Measurements from ENCODE around the gene ZSWIM3.
A peak's percentile ranks its signal among the peaks of the same experiment; 100 is the strongest.

Gene ZSWIM3

DNA sequence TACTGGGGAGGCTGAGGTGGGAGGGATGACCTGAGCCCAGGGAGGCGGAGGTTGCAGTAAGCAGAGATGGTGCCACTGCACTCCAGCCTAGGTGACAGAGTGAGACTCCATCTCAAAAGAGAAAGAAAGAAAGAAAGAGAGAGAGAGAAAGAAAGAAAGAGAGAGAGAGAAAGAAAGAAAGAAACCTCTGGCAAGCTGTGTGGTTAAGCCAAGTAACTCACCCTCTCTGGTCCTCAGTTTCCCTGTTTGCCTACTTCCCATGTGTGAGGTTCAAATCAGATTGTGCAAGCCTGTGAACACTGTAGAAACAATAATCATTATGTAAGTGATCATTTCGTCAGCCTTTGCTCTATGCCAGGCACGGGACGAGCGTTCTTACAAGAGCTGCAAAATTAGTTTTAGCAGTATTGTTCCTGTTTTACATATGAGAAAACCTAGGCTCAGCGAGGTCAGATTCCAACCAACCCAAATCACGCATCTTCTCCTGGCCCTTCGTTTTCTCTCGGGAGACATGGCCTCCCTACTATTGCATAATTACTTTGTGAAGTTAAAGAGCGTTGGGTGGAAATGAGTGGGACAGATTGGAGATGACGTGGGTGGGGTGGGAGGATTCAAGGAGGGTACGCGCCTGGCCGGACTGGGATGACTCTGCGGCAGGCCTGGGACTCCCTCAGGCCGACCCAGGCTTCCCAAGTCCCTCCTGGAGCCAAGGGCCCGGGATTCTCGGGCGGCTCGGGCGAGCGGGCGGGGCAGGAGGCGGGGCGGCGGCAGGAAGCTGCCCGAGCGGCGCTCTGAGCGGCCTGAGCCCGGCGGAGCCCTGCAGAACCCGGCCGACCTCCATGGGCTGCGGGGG is 24.2 kb upstream of the ZSWIM3 start, which contains the start of gene SNX21:
Gene SNX21, plus strand, starts transcription at position 770 of the 853 bp plus-strand sequence. CDS start 121 bp downstream, outside the sequence.
- DNase-seq (ENCODE audit: low read depth) = peak; percentile 91

GRCh38 chr20:45833883-45834796 is 23.3 kb upstream of the ZSWIM3 start:
- DNase-seq (ENCODE audit: low read depth) = peak; percentile 57

DNA sequence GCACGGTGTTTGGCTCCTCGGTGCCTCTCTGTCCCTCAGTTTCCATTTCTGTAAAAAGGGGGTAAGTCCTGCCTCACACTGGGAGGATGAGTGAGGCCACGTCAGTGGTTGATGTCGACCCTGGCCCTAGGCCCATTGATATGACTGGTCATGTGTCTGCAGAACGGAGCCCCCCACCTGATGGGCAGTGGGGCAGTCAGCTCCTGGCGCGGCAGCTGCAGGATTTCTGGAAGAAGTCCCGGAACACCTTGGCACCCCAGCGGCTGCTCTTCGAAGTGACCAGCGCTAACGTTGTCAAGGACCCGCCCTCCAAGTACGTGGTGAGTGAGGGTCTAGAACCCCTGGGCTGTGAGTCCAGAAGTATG is 22.6 kb upstream of the ZSWIM3 start:
- no peak for DNase-seq (ENCODE audit: low read depth)

DNA sequence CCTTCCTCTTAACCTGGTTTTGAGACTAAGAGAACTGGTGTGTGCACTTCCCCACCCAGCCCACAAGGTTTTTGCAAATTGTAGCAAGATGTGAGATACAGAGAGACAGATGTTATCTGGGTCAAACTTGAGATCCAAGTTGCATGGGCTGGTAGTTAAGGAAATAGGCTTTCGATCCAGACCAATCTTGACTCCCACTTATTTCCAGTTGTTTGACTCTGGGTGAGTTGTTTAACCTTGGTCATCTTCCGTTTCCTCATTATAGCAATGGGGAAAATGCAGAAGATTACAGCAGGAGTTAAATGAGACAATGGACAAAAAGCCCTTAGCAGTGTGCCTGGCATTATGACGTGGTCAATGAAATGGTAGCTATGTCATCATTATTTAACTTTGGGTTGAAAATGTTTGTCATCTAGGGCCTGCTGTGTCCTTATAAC is 22.1 kb upstream of the ZSWIM3 start:
- no peak for DNase-seq (ENCODE audit: low read depth)

DNA sequence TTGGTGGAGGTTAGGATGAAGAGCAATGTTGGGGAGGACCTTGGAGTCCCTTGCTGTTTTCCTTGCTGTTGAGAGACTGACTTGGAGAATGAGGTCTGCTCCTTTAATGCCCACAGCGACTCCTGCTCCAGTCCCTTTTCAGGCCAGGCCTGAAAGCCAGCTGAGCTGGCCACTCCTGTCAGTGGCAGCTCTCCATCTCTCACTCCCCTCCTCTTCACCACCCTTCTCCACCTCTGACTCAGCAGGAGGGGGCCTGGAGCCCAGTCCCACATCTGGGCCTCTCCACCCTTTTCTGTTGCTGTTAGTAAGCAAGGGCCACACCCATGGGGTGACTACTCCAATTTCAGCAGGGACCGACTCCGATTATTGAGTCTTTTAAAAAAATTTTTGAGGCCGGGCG is 21.6 kb upstream of the ZSWIM3 start:
- DNase-seq (ENCODE audit: low read depth) = peak; percentile 86

DNA sequence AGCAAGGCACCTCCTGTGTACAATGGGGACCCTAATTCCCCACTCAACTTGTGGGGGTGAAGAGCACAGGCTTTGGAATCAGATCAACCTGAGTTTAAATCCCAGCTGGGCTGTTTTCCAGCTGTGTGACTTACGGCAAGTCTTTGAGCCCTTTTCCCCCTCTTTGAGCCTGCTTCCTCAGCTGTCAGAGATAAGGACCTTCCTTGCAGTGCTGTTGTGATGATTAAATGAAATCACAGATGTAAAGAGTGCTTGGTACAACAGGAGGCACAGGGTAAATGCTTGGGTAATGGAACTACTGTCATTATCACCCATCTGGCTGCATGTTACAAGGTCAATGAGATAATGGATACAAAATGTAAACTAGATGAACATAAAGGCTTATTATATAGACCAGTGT is 20.6 kb upstream of the ZSWIM3 start:
- no peak for DNase-seq (ENCODE audit: low read depth)

GRCh38 chr20:45840700-45841198 is 16.7 kb upstream of the ZSWIM3 start:
- no peak for DNase-seq (ENCODE audit: low read depth)

- DNase-seq (ENCODE audit: low read depth) = no peak
Observed at GRCh38 chr20:45841407-45842129, 15.8 kb upstream of the ZSWIM3 start.

DNA sequence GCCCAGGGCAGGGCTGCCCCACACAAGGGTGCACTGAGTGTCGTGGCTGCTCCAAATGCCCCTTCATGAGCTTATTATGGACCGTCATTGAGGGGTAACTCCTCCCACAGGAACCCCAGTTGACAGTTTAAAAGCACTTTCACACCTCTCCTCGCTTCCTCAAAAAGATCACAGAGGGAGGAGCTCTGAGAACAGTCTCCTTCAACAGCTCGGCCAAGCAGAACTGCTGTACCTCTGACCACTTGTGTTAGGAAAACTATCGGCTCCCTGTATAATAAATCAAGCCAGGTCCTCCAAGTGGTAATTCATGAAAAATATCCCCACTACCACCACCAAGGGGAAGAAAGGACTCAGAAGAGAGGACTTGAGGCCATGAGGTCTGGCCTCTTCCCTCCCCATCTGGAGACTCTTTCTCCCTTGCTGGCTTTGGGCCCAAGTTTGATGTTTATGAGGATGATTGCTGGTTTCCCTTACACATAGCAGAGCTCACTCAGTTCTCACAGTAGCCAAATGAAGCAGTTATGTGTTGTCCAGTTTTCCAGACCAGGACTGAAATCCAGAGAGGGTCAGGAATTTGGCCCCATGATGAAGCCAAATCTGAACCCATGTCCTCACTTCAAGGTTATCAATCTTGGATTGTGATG is 15.1 kb upstream of the ZSWIM3 start:
- DNase-seq (ENCODE audit: low read depth) = no peak

DNA sequence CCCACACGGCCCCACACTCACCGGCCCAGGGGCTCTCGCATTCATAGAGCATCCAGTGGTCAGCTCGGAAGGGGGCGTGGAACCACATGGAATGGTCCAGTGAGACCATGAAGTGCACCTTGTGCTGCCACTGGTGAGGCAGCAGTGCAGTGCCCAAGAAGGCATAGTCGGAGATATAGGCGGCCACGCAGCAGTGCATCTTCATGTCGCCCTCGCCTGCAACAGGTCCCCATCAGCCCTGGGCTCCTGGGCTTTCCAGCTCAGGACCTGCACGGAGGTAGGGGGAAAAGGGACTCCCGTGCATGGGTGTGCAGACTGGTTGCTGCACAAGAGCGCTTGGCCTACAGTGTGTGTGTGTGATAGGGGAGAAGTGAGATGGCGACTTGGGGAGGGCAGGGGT is 13.9 kb upstream of the ZSWIM3 start:
- no peak for DNase-seq (ENCODE audit: low read depth)

DNA sequence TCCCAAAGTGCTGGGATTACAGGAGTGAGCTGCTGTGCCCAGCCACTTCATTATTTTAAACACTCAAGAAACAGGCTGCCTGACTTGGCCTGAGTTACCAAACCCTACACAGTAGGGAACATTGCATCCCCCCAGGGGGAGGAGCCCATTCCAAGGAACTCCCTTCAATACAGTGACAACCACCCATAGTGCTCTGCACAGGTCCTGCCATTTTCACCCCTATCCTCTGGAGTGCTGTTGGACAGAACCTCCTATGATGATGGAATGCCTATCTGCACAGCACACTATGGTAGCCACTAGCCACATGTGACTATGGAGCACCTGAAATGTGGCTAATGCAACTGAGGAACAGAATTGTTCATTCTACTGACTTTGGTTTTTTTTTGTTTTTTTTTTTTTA is 12.0 kb upstream of the ZSWIM3 start:
- DNase-seq (ENCODE audit: low read depth) = no peak

GRCh38 chr20:45848421-45848820 is 9.0 kb upstream of the ZSWIM3 start:
- DNase-seq (ENCODE audit: low read depth) = no peak

DNA sequence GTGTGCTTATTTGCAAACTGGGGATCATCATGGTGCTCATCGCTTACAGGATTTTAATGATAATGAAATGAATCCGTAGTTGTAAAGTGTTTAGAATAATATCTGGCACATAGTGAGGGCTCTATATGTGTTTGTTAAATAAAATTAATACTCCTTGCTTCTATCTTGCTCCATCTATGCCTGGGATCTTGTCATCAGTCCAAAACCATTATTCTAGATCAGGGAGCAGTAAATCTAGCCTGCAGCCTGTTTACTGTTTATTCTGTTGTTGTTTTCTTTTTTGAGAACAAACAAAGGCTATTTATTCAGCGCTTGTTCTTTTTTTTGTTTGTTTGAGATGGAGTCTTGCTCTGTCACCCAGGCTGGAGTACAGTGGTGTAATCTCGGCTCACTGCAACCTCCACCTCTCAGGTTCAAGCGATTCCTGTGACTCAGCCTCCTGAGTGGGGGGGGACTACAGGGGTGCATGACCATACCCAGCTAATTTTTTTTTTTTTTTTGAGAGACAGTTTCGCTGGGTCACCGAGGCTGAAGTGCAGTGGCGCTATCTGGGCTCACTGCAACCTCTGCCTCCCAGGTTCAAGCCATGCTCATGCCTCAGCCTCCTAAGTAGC is 8.3 kb upstream of the ZSWIM3 start:
- no peak for DNase-seq (ENCODE audit: low read depth)

DNA sequence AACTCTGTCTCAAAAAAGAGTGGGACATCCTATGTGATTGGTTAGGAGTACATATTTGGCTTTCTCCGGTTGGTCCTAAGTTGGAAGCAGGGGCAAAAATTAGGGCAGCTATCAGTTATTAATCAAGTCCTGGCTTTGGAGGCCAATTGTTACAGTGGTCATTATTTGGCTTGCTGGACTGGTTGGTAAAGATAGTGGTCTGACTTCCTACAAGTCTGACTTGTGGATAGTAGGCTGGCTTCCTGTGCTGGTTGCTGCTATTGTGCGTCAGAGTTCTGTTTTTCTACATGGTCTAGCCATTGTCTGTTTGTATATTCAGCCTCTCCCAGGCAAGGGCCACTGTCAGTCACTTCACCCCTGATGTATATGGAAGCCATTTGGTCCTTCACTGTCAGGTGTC is 7.2 kb upstream of the ZSWIM3 start:
- no peak for DNase-seq (ENCODE audit: low read depth)

DNA sequence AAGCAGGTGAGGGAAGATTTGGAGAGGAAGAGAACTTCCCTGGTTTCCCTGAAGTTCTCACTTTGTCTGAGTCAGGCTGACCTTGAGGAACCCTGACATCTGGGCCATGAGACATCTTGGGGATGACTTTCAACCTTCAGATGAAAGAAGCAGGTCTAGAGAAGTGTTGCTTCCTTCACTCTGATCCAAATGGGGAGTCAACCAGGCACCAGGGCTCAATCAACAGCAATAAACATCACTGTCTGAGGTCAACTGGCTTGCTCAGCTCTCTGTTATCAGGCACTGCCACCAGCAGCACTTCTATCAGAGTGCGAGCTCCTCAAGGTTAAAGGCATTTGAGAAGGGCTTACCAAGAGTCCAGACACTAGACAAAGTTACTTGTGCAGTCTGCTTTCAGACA is 6.5 kb upstream of the ZSWIM3 start:
- no peak for DNase-seq (ENCODE audit: low read depth)

DNA sequence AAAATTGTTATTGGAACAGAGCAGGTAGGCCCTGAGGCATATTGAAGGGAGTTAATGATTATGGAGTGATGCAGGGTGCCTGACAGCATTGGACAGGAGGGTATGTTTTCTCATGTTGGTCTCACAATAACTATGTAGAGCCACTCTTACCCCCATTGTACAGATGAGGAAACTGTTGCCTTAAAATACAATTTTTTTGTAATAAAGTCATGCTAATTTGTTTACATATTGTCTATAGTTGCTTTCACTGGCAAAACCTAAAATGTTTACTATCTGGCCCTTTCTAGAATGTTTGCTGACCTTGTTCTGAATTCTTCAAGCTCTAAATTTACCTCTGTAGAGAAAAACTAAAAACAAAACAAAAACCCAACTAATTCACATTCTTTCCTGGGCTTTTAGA is 5.9 kb upstream of the ZSWIM3 start:
- DNase-seq (ENCODE audit: low read depth) = no peak

DNA sequence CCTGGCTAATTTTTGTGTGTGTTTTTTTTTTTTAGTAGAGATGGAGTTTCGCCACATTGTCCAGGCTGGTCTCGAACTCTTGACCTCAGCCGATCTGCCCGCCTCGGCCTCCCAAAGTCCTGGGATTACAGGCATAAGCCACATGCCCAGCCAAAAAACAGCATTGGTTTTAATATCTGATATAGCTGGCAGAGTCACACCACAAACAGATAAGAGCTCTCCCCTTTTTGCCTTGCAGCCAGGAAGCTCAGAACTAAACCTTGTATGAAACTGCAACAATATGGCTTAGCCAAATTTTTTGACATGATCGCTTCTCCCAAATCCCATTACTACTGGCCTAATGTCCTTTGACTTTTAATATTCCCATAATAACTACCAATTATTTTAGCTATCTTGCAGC is 5.1 kb upstream of the ZSWIM3 start:
- DNase-seq (ENCODE audit: low read depth) = no peak

DNA sequence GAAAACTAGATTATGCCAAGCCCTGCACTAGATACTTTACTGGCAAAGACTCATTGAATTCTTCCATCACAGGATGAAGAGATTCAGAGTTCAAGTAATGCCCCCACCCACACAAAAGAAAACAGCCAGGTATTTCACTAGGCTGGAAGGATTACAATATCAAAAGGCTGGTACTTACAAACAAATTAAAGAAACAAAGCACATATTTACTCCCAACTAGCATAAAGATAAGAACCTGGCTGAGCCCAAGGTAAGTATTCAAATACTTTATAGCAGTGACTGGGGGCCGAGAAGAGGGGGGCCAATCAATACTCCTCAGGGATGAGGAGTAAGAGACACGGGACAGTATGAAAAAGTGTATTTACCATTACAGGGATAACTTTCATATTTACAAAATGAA is 3.9 kb upstream of the ZSWIM3 start:
- no peak for DNase-seq (ENCODE audit: low read depth)

DNA sequence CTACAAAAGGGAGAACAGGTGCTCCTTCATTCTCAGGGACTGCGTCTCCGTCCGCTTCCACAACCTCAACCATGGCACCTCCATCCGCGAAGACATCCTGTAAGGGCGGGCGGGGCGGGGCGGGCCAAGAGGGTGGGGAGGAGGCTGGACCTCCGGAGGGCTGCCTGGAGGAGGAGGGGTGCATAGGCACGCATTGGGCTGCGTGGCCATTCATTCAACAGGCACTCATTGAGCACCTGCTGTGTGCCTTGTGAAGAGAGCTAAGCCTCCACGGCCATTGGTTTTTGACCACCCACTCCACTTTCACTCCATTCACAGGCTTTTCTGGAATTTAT is 435 bp downstream of the ZSWIM3 start:
- no peak for DNase-seq (ENCODE audit: low read depth)

GRCh38 chr20:45859916-45860315 is 2.5 kb downstream of the ZSWIM3 start:
- DNase-seq (ENCODE audit: low read depth) = no peak

DNA sequence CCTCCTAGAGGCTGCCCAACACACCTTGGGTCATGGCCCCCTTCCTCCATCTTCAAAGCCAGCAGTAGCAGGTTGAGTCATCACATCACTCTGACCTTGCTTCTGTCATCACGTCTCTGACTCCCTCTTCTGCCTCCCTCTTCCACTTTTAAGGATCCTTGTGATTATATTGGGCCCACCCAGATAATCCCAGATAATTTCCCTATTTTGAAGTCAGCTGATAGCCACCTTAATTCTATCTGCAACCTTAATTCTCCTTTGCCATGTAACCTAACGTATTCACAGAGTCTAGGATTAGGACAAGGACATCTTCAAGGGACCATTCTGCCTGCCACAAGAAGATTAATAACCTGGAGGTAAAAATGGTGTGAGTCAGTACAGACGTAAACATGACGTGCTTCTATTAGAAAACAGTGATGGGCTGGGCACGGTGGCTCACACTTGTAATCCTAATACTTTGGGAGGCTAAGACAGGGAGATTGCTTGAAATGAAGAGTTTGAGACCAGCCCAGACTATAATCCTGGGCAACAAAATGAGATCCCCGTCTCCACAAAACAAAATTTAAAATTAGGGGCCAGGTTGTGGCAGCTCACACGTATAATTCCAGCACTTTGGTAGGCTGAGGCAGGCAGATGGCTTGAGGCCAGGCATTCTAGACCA is 3.3 kb downstream of the ZSWIM3 start:
- no peak for DNase-seq (ENCODE audit: low read depth)
